GM12873 (cell line): Measurements from ENCODE around the gene YIF1A.

Experiments
- CTCF ChIP-seq: IDR thresholded peaks from 2 replicates; pipeline ENCODE4 v1.5.1; 2012; ENCODE audit warnings: low read depth, mild to moderate bottlenecking, moderate library complexity, low read length, control low read depth; ENCODE audit not compliant: insufficient read depth; ENCODE audit errors: missing control alignments

YIF1A gene

GRCh38 chr11:66315921-66316811 is 27.2 kb upstream of the YIF1A start:
- TF ChIP-seq CTCF, result no peak

- TF ChIP-seq CTCF, result no peak
Observed at GRCh38 chr11:66315498-66315885, 26.5 kb upstream of the YIF1A start.

- TF ChIP-seq CTCF, result no peak
Observed at GRCh38 chr11:66314561-66315497, 25.9 kb upstream of the YIF1A start.

DNA sequence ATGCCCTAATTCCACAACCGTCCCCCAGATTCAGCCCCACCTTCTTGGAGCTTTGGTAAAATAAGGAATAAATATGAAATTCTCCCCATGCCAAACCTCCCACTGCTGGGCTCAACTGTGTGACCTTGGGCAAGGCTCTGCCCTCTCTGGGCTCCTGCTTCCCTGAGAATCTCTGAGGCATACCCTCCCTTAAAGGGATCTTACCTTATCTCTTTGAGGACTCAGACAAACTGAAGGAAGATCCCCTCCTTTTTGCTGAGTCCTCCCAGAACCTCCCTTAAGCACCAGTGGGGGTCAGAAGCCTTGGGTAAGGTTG is 25.2 kb upstream of the YIF1A start:
- no peak for TF ChIP-seq CTCF

- no peak for TF ChIP-seq CTCF
Observed at GRCh38 chr11:66313321-66314185, 24.6 kb upstream of the YIF1A start.

DNA sequence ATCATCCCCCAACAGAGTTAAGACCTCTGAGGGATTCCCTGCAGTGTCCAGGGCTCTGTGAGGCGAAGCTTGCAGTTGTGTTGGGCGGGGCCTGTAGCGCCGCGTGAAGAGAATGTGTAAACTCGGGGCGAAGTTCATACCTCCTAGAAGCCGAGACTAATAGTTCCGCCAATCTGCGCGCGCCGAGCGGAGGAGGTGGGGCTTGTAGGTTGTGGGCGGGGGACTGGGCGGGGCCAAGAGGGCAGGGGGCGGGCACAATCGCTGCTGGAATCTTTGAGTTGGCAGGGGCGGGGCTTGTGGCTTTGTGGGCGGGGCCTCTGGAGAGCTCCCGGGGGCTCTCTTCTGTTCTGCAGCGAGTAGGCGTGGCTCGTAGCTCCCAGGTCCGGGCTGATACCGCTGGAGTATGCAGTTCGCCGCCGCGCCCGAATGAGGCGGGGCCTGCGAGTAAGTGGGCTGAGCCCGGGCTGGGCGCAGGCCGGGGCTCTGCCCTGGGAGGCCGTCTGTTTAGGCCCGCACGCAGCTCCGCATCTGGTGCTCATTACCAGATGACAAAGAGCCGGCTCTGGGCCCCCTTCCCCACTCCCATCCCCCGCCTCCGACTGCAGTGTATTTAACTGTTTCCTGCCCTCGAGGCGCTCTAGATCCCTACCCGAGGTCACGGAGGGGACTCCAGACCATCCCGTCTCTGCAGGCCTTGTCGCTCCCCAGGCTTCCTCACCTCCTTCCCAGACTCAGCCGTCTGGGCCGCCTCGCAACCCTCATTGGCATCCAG is 23.8 kb upstream of the YIF1A start:
- no peak for TF ChIP-seq CTCF
